Superior temporal gyrus (tissue), 1 donor: ENCODE results near the gene NDUFV2.
"Not testable (repeated sequence)": the region's sequence is repeated elsewhere in the genome, so short reads cannot be mapped to it uniquely, and the experiment has no call there.

ENCODE experiments used
- DNase-seq: peaks from one replicate; pipeline ENCODE4 v3.0.0-alpha.2; 2016; ENCODE audit errors: extremely low spot score

Gene NDUFV2

GRCh38 chr18:9102508-9103375 lies at the start of gene NDUFV2:
TSS of gene NDUFV2 (plus strand) at chr18:9102699. CDS start at chr18:9102744, 45 bp downstream.
- peak; percentile 92 for DNase-seq

- DNase-seq = no peak
These were observed 48.7 kb upstream of the NDUFV2 start for GRCh38 chr18:9053814-9054213.

- DNase-seq = peak; percentile 50
These were observed 47.3 kb upstream of the NDUFV2 start for GRCh38 chr18:9055185-9055584.

GRCh38 chr18:9055626-9056025 lies 46.9 kb upstream of the NDUFV2 start:
- DNase-seq = no peak

- DNase-seq = no peak
These were observed 44.9 kb upstream of the NDUFV2 start for GRCh38 chr18:9057646-9058045.

- DNase-seq = no peak
These were observed 44.1 kb upstream of the NDUFV2 start for GRCh38 chr18:9058406-9058805.

GRCh38 chr18:9062418-9062751 lies 40.1 kb upstream of the NDUFV2 start:
- no peak for DNase-seq

GRCh38 chr18:9065864-9066263 lies 36.6 kb upstream of the NDUFV2 start:
- DNase-seq = no peak

- DNase-seq = no peak
These were observed 36.1 kb upstream of the NDUFV2 start for GRCh38 chr18:9066358-9066757.

GRCh38 chr18:9066817-9067306 lies 35.6 kb upstream of the NDUFV2 start:
- DNase-seq = no peak

GRCh38 chr18:9067823-9068222 lies 34.7 kb upstream of the NDUFV2 start:
- DNase-seq = no peak

GRCh38 chr18:9068346-9068745 lies 34.2 kb upstream of the NDUFV2 start:
- no peak for DNase-seq

GRCh38 chr18:9069601-9070000 lies 32.9 kb upstream of the NDUFV2 start:
- DNase-seq = no peak

GRCh38 chr18:9070212-9070611 lies 32.3 kb upstream of the NDUFV2 start:
- no peak for DNase-seq

- DNase-seq = peak; percentile 82
These were observed 22.5 kb upstream of the NDUFV2 start for GRCh38 chr18:9079818-9080528.

GRCh38 chr18:9081940-9082339 lies 20.6 kb upstream of the NDUFV2 start:
- DNase-seq = no peak

- DNase-seq = no peak
These were observed 19.6 kb upstream of the NDUFV2 start for GRCh38 chr18:9082711-9083510.

GRCh38 chr18:9086015-9086414 lies 16.5 kb upstream of the NDUFV2 start:
- no peak for DNase-seq

- DNase-seq = no peak
These were observed 15.9 kb upstream of the NDUFV2 start for GRCh38 chr18:9086624-9087023.

- no peak for DNase-seq
These were observed 15.4 kb upstream of the NDUFV2 start for GRCh38 chr18:9087144-9087543.

- no peak for DNase-seq
These were observed 14.2 kb upstream of the NDUFV2 start for GRCh38 chr18:9088252-9088651.

- not testable (repeated sequence) for DNase-seq
These were observed 13.8 kb upstream of the NDUFV2 start for GRCh38 chr18:9088727-9089126.
